ENCODE results near the gene HYOU1.
"Not testable (repeated sequence)": the region's sequence is repeated elsewhere in the genome, so short reads cannot be mapped to it uniquely, and the experiment has no call there.

HYOU1 gene

DNA sequence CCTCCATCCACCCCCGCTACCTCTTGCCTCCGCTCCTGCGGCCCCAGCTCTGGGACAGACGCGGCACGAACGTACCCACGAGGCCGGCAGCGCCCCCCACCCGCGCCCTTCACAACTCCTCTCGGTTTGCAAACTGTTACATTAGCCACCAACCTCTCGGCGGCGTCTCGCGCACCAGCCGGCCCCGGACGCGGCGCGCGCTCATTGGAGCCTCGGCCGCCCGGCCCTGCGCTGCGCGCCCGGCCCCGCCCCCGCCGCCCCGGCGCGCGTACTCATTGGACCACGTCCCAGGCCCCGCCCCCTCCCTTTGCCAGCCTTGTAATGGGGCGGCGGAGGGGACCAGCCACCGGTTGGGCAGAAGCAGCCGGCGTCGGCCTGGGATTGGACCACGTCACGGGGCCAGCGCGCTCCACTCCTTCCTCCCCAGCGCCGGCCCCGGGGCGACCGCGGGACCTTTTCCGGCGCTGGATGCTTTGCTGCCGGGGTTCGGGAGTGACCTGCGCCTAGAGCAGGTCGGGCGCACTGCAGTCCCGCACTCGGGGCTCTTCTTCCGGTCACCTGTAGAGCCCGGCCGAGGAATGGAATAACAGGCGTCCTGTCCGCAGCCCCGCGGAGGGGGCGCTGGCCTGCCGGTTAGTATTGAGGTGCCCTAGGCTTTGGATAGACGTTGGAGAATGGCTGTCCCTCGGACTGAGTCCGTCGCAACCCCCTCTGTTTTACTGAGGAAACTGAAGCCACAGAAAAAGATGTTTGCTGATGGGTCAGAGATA lies at the start of gene HYOU1:
Gene HYOU1, minus strand, starts transcription at position 206 of the 770 bp plus-strand sequence. CDS start 1,045 bp downstream, outside the sequence.
- peak; percentile 73 for DNase-seq

- no peak for DNase-seq
Observed at GRCh38 chr11:119103793-119104192, 46.8 kb upstream of the HYOU1 start.

GRCh38 chr11:119103161-119103664 lies 46.2 kb upstream of the HYOU1 start:
- DNase-seq = not testable (repeated sequence)

DNA sequence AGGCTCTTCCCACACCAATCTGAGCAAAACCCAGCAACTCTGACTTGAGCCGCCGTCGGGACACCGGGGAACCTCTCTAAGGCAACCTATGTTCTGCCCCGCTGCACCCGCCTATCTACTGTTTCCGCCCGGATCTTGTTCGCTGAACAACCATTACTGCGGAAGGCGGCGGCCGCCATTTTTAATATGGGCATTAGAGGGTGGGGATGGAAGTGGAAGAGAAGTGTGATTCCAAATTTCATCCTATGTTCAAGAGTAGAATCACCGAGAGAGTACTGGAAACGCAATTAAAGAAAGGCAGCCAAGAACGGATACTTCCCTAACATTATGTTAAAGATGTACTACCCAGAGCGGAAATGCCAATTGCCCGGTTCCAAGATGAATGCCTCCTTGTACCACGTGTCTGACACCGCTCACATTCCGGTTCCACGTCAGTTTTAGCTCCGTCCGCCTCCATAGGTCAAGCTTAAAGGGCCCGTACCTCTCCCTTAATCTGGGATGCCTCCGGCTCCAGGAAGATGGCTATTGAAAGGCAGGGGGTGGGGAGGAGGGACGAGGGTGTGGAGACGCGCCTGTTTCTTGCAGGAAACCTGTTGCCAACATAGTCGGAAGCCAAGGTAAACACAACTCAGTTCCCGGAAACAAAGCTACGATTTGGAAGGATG lies 44.9 kb upstream of the HYOU1 start, which contains the start of gene DPAGT1:
Gene DPAGT1, minus strand, starts transcription at position 95 of the 665 bp plus-strand sequence. CDS start 198 bp downstream, outside the sequence.
- DNase-seq = peak; percentile 97

DNA sequence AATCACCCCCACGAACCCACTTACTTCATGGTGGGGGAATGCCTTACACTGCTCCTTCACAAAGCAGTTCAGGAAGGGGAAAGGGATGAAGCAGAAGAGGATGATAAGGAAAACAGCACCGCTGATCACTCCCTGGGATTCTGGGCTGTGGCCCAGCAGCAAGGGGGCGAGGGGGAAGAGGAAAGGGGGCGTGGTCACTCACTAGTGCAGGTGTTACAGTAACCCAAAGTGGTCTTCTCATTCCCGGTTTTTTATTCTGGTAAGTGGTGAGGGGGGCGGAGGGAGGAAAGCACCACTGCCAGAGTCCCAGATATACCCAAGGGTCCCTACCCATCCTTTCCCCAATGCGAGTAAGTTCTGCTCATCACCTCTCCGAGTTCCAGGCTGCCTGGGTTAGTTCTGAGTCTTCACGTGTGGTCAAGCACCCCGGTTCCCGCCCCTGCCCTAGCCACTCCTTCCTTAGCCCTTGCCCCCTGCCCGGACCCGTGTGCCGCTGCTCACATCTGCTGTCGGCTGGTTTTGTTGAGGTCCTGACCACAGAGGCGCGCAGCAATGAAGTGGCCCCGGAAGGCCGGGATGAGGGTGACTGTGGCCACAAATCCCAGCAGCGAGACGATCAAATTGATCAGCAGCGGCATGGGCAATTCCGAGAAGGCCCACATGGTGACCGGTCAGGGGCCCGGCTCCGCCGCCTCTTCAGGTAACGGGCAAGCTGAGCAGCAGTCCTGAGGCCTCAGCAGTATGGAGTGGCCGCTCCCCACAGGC lies 44.2 kb upstream of the HYOU1 start:
- DNase-seq = no peak

- DNase-seq = no peak
Observed at GRCh38 chr11:119100246-119100970, 43.4 kb upstream of the HYOU1 start.

- DNase-seq = no peak
Observed at GRCh38 chr11:119099711-119100110, 42.7 kb upstream of the HYOU1 start.

- peak; percentile 98 for DNase-seq
Observed at GRCh38 chr11:119095066-119095880, 38.3 kb upstream of the HYOU1 start.

DNA sequence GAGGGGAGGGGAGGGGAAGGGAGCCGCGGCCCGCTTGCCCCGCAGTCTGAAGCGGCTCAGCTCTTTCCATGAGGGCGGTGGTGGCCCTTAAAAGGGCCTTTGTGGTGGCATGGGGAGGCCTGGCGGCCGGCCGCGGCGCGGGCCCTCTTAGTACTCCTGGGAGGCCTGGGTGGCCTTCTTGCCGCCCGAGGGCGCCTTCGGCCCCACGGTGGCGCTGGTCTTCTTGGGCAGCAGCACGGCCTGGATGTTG lies 37.7 kb upstream of the HYOU1 start:
- no peak for DNase-seq

DNA sequence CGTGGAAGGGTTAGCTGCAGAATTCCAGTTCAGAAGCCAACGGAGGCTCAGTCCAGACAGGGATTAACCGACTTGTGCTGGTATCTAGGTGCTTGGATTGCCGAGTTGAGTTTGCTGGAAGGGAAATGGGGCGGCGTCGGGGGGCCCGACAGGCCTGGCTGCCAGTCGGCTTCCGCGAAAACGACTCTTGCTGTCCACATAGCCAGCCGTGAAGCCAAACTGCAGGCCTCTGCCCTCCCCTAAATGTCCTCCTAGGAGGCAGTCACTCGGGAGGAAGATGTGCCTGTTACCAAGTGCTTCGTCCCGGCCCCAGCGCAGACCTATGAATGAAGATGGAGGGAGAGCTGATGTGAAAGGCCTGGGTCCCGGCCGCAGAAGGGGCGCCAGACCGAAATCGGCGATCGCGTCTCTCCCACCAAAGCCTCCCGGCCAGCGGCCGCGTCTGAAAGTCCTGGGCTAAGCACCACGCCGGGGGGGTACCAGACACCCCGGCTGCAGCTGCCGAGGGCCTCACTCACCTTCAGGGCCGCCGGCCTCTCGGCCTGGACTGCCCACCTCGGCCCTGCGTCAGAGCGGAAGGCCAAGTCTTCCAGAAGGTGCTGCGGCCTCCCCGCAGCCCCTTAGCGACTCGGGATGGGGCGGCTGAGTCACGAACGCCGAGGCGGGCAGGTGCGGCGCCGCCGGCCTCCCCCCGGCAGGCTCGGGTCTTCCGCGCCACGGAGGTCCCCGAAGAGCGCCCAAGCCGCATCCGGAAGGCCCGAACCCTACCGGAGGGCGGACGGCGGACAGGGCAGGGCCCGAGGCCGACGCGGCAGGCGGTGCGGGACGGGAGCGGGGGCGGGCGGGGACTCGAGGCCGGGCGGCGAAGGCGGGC lies 37.2 kb upstream of the HYOU1 start:
- DNase-seq = no peak

GRCh38 chr11:119092880-119093842 lies 36.2 kb upstream of the HYOU1 start:
- peak; percentile 19 for DNase-seq

DNA sequence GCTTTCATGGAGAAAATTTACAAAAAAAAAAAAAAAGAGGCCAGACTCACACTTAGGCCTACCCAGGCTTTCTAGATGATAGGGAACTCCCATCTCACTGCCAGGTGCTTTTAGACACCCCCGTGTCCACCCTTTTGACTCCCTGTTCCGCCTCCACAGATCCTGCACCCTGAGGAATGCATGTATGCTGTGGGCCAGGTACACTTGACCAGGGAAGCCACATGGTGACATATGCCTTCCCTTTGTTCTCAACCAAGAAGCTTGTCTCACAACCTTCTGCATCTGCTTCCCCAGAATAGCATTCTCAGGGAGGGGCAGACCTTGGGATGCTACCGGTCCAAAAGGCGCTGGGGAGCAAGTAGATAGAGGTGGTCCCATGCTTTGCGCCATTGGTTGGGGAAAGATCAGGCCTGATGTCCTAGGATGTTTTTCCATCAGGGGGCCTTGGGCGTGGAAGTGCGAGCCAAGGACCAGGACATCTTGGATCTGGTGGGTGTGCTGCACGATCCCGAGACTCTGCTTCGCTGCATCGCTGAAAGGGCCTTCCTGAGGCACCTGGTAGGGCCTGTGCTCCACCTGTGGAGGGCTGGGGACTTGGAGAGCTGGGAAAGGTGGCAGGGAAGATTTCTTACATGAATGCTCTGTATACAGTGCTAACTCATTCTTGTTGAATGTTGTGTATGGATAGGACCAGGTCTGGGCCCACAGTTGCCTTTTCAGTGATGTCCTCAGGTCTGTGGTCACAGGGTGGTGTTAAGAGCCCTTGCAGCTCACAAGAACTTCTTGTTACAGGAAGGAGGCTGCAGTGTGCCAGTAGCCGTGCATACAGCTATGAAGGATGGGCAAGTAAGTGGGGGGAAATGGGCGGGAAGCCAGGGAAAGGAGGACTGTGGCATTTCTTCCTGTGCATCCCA lies 35.2 kb upstream of the HYOU1 start:
- no peak for DNase-seq

- no peak for DNase-seq
Observed at GRCh38 chr11:119091178-119091577, 34.2 kb upstream of the HYOU1 start.

- DNase-seq = no peak
Observed at GRCh38 chr11:119089319-119089718, 32.3 kb upstream of the HYOU1 start.

DNA sequence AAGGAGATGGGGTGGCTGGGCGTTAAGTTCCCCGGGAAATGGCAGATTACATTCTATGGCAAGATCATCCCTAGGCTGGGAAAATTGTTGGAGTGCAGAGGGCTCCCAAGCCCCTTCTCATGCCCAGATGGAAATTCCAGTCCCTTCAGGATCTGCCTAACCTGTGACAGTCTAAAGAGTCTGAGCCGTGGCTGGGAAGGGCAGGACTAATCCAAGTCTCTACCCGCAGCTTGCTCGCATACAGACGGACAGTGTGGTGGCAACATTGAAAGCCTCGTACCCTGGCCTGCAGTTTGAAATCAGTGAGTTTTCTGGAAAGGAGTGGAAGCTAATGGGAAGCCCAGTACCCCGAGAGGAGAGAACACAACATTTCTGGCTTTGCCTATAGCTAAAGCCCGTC lies 31.4 kb upstream of the HYOU1 start:
- DNase-seq = no peak

DNA sequence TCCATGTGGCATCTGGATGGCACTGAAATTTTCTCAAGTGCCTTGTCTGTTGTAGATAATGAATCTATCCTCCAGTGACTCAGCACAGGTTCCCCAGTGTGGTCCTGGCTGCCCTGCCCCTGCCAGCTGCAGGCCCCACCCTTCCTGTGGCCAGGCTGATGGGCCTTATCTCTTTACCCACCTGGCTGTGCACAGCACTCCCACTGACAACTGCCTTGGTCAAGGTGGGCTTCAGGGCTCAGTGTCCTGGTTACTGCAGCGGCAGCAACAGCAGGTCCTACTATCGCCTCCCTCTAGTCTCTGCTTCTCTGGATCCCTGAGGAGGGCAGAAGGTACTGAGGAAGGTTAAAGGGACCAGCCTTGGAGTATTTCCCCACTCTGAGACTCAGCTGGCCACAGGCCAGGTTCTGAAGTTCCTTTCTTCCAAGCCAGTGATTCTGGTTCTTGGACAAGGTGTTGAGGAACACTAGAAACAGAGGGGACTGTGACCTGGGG lies 30.8 kb upstream of the HYOU1 start:
- no peak for DNase-seq

DNA sequence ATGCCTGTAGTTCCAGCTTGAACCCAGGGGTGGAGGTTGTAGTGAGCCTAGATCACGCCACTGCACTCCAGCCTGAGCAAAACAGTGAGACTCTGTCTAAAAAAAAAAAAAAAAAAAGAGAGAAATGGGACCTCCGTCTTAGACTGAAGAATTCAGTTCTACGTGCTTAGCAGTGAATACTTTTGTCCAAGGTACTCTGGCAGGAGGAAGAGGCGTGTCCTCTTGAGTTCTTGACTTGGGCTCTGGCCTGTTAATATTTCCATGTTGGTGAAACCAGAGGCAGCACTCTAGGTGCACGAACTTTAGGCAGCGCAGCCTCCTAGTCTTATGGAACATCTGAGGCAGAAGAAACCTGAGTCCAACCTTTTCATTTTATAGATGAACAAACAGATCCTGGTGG lies 30.1 kb upstream of the HYOU1 start:
- DNase-seq = no peak

DNA sequence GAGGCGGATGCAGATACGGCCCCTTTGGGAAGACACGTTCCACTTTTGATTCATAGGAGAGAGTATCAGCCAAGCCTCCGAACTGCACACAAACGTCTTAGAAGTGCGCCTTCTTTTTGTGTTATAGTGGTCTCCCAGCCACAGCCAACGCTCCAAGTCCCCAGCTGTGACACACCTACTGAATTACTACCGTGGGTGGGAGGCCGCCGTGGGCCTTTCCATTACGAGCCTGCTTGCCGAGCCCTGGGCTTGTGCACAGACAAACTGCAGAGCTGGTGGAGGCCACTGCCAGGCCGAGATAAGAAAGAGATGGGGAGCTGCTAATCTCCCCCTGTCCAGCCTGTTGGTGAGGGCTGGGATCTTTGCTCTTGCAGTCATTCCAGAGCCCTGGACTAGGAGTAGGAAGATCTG lies 28.4 kb upstream of the HYOU1 start:
- no peak for DNase-seq
